Smooth muscle cell (in vitro differentiated cells): ENCODE data around the gene FGF12. TPM values are rescaled to one million over a fixed set of nuclear protein-coding genes. Genes with fewer than 3 reads are reported as not detected.

Experiments
- DNase-seq: peaks from one replicate; lab custom pipeline; 2025; ENCODE audit not compliant: unreplicated experiment; lab: John Stamatoyannopoulos, UW
- H2AFZ ChIP-seq: fragments of 200-600 bp; sonication (generic); 2 replicates; pipeline ENCODE4 v1.6.0; 2016; ENCODE audit warnings: antibody characterized with exemption, low read depth, mild to moderate bottlenecking
- H3F3A ChIP-seq: fragments of 200-600 bp; sonication (generic); 2 replicates; pipeline ENCODE4 v1.6.0; 2017; ENCODE audit warnings: antibody characterized with exemption, low read depth
- H3K27ac ChIP-seq: fragments of 200-600 bp; sonication (generic); 2 replicates; pipeline ENCODE4 v1.5.1; 2016; ENCODE audit warnings: low read depth, mild to moderate bottlenecking
- H3K27me3 ChIP-seq: fragments of 200-600 bp; sonication (generic); 2 replicates; pipeline ENCODE4 v1.6.1; 2016; ENCODE audit warnings: low read depth, mild to moderate bottlenecking
- H3K36me3 ChIP-seq: fragments of 200-600 bp; sonication (generic); 2 replicates; pipeline ENCODE4 v1.5.1; 2016; ENCODE audit warnings: low read depth
- H3K4me1 ChIP-seq: fragments of 200-600 bp; sonication (generic); 2 replicates; pipeline ENCODE4 v1.5.1; 2016; ENCODE audit warnings: low read depth
- H3K4me2 ChIP-seq: fragments of 200-600 bp; sonication (generic); 2 replicates; pipeline ENCODE4 v1.6.0; 2016; ENCODE audit warnings: mild to moderate bottlenecking
- H3K4me3 ChIP-seq: fragments of 200-600 bp; sonication (generic); 2 replicates; pipeline ENCODE4 v1.5.1; 2016; ENCODE audit warnings: mild to moderate bottlenecking
- H3K79me2 ChIP-seq: fragments of 200-600 bp; sonication (generic); 2 replicates; pipeline ENCODE4 v1.6.0; 2016; ENCODE audit warnings: low read depth, mild to moderate bottlenecking
- H3K9ac ChIP-seq: fragments of 200-600 bp; sonication (generic); 2 replicates; pipeline ENCODE4 v1.6.0; 2016; ENCODE audit warnings: low read depth
- H3K9me3 ChIP-seq: fragments of 200-600 bp; sonication (generic); replicated peaks from 2 replicates; pipeline ENCODE4 v1.5.1; 2016; ENCODE audit warnings: low read depth
- H4K20me1 ChIP-seq: fragments of 200-600 bp; sonication (generic); 2 replicates; pipeline ENCODE4 v1.6.0; 2016; ENCODE audit warnings: low read depth
- CTCF ChIP-seq: fragments of 200-600 bp; sonication (generic); IDR thresholded peaks from 2 replicates; pipeline ENCODE4 v1.5.1; 2017; ENCODE audit warnings: borderline replicate concordance, mild to moderate bottlenecking, antibody characterized with exemption; ENCODE audit not compliant: insufficient read depth, poor library complexity, severe bottlenecking
- WGBS: methylation state at CpG from one replicate; pipeline ENCODE4 v1.1.7; 2016; ENCODE audit warnings: low lambda C conversion rate; 5-methylcytosine and 5-hydroxymethylcytosine counted together
- polyA plus RNA-seq: library from polyadenylated mRNA; unstranded; fragments of >200 nt; fragmentation: Nextera tagmentation; extraction: Ambion mirVana; gene quantifications from 2 replicates; pipeline ENCODE4 v1.2.1, GENCODE V29; 2016
- total RNA-seq: library from RNA; depleted of rRNA; stranded (reverse); fragments of >200 nt; gene quantifications from 2 replicates; pipeline ENCODE4 v1.2.3, GENCODE V29; 2014

Gene FGF12
- total and polyA plus RNA-seq, 2 experiments from 2014 or later = 0.47 to 1.0 TPM

DNA sequence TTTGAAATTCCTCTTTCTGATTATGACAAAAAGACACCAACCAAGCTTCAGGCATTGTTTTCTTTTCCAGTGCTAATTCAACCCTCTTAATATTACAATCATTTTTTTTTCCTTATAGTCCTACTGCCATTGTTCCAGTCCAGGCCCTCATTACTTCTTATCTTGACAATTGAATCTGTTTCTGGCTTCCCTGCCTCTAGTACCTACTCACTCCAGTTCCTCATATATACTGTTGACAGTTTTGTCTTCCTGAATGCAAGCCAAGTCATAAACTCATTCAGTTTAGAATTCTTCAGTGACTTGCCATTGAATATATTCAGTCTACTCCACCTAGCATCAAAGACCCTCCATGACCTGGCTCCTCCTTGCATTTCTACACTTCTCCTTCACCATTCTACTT lies 507.4 kb downstream of the FGF12 start:
- H3F3A ChIP-seq = no peaks in the 10 kb centered on the region
- no peaks in the 10 kb centered on the region for H3K4me1 ChIP-seq
- H3K36me3 ChIP-seq = no peaks in the 10 kb centered on the region
- no peak overlapping the region for H3K4me3 ChIP-seq
- no peaks in the 10 kb centered on the region for H3K9me3 ChIP-seq
- H3K27me3 ChIP-seq = no peaks in the 10 kb centered on the region
- H4K20me1 ChIP-seq = no peaks in the 10 kb centered on the region
- no peak for DNase-seq
- no peak overlapping the region for H3K9ac ChIP-seq
- no peak for TF ChIP-seq CTCF
- no peaks in the 10 kb centered on the region for H3K79me2 ChIP-seq
- no peak overlapping the region for H3K27ac ChIP-seq
- H3K4me2 ChIP-seq = no peak overlapping the region
- H2AFZ ChIP-seq = no peak overlapping the region

DNA sequence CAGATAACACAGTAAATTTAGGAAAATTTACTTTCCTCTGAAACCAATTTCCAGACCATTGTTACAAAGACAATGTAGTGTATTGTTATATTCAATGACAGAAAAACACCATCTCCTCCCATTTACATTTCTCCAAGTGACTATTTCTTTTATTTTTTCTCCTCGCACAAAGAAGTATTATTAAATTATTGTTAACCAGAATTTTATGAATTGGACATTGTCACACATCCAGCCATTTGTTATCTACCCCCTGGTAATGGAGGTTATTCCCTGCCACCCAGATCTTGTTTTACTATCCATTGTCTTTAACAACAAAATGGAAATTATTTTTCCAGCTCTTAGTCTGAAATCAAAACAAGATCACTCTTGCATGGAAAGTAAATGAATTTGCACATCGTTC lies 511.3 kb downstream of the FGF12 start:
- Histone ChIP-seq H3K9ac (no peak overlapping the region), H2AFZ (no peak overlapping the region), H3K36me3 (no peaks in the 10 kb centered on the region), H3K4me2 (no peak overlapping the region), H3K79me2 (no peaks in the 10 kb centered on the region), H3K27ac (no peak overlapping the region), H3K27me3 (no peaks in the 10 kb centered on the region), H3K9me3 (no peaks in the 10 kb centered on the region), H3K4me1 (no peaks in the 10 kb centered on the region), H3K4me3 (no peak overlapping the region), H3F3A (no peaks in the 10 kb centered on the region), H4K20me1 (no peaks in the 10 kb centered on the region)
- TF ChIP-seq CTCF = no peak
- WGBS = 94% methylated on average over 2 of the region's 2 CpGs
- DNase-seq = no peak

GRCh38 chr3:192212979-192213378 lies 514.4 kb downstream of the FGF12 start:
- H3K79me2 ChIP-seq = no peaks in the 10 kb centered on the region
- H3K9ac ChIP-seq = no peak overlapping the region
- no peaks in the 10 kb centered on the region for H3K4me1 ChIP-seq
- no peak overlapping the region for H3K4me3 ChIP-seq
- H3K36me3 ChIP-seq = no peaks in the 10 kb centered on the region
- H2AFZ ChIP-seq = no peak overlapping the region
- no peaks in the 10 kb centered on the region for H3K27me3 ChIP-seq
- DNase-seq = no peak
- H3K27ac ChIP-seq = no peak overlapping the region
- H3K4me2 ChIP-seq = no peak overlapping the region
- no peaks in the 10 kb centered on the region for H3K9me3 ChIP-seq
- H3F3A ChIP-seq = no peaks in the 10 kb centered on the region
- no peaks in the 10 kb centered on the region for H4K20me1 ChIP-seq
- 87% methylated on average over 7 of the region's 7 CpGs for WGBS
- no peak for TF ChIP-seq CTCF

- Histone ChIP-seq H3K4me1 (no peaks in the 10 kb centered on the region), H4K20me1 (no peaks in the 10 kb centered on the region), H3K4me3 (no peak overlapping the region), H2AFZ (no peak overlapping the region), H3K9me3 (no peaks in the 10 kb centered on the region), H3K36me3 (no peaks in the 10 kb centered on the region), H3K27ac (no peak overlapping the region), H3K27me3 (no peaks in the 10 kb centered on the region), H3K9ac (no peak overlapping the region), H3K79me2 (no peaks in the 10 kb centered on the region), H3K4me2 (no peak overlapping the region), H3F3A (no peaks in the 10 kb centered on the region)
- no peak for DNase-seq
- 81% methylated on average over 2 of the region's 2 CpGs for WGBS
- no peak for TF ChIP-seq CTCF
Measured at GRCh38 chr3:192212335-192212734, 515.0 kb downstream of the FGF12 start.
